ENCODE data around the gene RARS2.

RARS2 gene

DNA sequence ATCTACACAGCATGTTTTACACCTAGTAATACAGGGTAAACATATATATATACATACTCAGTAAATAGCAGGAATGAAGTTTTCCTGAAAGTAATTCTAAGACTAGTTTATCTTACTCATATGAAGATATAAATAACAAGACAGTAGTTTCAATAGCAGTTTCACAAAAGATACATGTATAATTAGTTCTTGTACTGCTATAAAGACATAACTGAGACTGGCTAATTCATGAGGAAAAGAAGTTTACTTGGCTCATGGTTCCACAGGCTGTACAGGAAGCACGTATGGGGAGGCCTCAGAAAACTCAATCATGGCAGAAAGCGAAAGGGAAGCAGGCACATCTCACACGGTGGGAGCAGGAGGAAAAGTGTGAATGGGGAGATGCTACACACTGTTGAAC lies 16.9 kb downstream of the RARS2 start:
- no peak for DNase-seq

- DNase-seq = no peak
Observed at GRCh38 chr6:87572021-87572420, 17.8 kb downstream of the RARS2 start.

DNA sequence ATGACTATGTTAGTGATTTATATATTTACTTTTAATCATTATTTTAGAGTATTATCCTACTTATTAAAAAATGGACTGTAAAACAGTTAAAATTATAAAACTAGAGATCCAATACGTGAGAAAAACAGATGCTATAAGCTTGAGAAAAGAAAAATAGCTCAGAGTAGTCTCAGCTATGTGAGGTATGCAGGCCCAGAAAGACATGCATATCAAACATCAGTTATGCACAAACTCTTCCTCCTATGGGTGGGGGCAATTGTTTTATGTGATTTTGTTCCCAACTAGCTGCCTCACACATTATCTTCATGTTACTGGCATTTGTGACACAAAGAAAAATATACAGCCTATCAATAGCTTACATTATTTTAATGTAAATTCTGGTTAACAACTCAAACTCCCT lies 28.8 kb downstream of the RARS2 start:
- no peak for DNase-seq

DNA sequence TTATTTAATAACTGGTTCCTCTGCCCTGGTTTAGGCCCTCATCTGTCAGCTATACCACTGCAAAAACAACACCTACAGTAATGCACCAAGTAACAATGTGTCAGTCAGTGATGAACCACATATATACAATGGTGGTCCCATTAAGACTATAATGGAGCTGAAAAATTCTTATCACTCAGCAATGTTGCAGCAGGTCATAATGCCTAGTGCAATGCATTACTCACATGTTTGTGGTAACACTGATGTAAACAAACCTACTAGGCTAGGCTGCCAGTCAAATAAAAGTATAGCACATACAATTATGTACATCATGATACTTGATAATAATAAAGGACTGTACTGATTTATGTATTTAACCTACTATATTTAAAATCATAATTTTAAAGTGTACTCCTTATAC lies 31.3 kb downstream of the RARS2 start:
- no peak for DNase-seq

DNA sequence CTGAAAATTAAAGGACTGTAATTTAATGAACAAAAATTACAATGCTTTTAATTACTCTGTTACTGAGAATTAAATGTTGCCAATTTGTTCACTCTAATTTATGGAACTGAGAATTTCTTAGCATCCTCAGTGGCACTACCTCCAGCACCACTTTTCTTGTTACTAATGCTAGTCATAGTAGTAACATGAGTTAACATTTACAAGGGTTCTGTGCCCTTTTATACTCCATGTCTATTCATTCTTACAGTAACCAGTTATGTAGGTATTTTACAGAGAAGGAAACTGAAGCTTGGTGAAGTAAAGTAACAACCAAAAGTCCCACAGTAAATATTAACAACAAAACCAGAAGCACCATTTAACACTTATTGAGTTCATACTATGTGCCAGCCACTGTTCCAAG lies 34.3 kb downstream of the RARS2 start:
- DNase-seq = no peak

- no peak for DNase-seq
Observed at GRCh38 chr6:87553159-87553765, 36.5 kb downstream of the RARS2 start.

GRCh38 chr6:87551799-87552198 lies 38.0 kb downstream of the RARS2 start:
- DNase-seq = no peak

- no peak for DNase-seq
Observed at GRCh38 chr6:87544474-87544735, 45.4 kb downstream of the RARS2 start.

GRCh38 chr6:87543696-87544473 lies 45.9 kb downstream of the RARS2 start:
- no peak for DNase-seq

- DNase-seq = no peak
Observed at GRCh38 chr6:87541744-87542143, 48.0 kb downstream of the RARS2 start.

DNA sequence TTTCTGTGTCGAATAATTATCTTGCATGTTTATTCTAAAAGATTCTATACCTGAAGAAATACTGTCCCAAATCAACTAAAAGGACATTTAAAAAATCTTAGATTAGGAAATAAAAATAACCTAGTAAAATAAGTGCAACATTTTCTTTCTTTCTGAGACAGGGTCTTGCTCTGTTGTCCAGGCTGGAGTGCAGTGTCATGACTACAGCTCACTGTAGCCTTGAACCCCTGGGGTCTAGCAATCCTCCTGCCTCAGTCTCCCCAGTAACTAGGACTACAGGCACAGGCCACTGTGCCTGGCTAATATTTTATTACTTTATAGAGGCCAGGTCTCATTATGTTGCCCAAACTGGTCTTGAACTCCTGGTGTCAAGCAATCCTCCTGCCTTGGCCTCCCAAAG lies 48.7 kb downstream of the RARS2 start:
- no peak for DNase-seq

GRCh38 chr6:87540539-87540938 lies 49.2 kb downstream of the RARS2 start:
- DNase-seq = no peak

- no peak for DNase-seq
Observed at GRCh38 chr6:87539554-87539953, 50.2 kb downstream of the RARS2 start.

GRCh38 chr6:87538510-87539260 lies 51.1 kb downstream of the RARS2 start:
- no peak for DNase-seq

DNA sequence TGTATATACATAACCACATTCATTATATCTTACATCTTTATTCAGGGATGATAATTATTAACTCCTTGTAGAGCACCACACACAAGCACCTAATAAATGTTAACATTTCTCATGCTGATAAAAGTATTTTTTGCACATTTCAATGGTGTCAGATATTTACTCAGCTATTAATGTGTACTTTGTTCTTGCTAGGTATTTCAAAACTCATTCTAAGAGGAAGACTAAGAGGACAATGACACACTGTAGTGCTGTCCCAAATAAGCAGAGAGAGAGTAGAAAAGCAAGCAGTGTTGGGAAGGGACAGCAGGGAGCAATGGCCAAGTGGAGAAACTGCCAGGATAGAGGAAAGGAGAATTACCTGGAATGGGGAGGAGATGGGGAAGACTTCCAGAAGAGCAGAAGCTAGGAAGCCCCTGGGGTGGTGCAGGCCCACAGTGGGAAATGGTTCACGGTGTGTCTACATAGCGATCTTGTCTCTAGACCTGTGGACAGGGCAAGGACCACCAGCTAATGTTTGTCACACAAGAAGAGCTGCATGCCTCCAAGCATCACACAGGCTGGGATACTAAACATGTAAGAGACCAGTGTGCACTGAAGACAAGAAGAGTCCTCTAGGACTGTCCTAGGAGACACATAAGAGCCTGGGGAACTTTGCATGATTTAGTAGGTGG lies 55.3 kb downstream of the RARS2 start:
- DNase-seq = no peak

- no peak for DNase-seq
Observed at GRCh38 chr6:87529221-87529620, 60.6 kb downstream of the RARS2 start.

DNA sequence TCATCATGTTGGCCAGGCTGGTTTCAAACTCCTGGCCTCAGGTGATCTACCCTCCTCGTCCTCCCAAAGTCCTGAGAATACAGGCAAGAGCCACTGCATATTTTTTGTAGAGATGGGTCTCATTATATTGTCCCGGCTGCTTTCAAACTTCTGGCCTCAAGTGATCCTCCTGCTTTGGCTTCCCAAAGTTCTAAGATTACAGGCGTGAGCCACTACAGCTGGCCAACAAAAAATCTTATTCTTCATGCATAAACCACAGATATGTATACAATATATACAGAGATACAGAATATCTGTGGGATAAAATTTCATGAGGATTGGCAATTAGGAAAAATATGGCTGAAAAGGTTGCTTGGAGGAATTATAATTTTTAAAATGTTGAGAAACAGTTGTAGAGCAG lies 67.1 kb downstream of the RARS2 start:
- no peak for DNase-seq

DNA sequence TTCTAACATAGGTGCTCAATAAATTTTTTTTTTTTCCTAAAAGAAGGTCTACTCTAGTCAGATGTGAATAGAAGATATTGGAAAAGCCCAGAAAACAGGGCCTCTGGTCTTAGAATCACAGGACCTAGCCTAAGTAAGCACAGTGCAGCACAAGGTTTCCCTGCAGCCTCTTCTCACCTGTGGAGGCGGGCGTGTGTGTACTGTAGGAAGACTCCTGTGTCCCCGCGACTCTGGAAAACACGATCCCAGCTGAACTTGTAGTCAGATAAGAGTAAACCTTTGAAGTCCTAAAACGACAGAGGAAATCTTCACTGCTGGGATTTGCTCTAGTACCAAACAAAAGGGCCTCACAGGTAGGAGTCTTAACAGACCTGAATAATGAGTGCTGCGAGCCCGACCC lies 71.3 kb downstream of the RARS2 start:
- no peak for DNase-seq

DNA sequence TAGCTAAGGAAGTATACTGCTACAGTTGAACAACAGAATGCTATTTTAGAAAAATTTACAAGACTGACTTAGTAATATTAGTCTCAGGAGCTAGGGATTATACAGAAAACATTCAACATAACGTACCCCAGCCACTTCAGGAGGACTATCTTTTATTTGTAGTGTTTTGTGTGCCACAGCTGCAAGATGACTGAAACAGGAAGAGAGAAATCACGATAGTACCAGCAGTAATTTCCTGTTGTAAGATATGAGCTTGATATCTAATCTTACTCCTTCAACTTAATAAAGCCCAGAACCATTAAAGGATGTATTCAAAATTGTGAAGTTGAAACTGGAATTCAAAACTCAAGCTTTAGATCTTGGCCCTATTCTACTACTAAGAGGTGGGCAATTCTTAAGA lies 75.0 kb downstream of the RARS2 start:
- no peak for DNase-seq

DNA sequence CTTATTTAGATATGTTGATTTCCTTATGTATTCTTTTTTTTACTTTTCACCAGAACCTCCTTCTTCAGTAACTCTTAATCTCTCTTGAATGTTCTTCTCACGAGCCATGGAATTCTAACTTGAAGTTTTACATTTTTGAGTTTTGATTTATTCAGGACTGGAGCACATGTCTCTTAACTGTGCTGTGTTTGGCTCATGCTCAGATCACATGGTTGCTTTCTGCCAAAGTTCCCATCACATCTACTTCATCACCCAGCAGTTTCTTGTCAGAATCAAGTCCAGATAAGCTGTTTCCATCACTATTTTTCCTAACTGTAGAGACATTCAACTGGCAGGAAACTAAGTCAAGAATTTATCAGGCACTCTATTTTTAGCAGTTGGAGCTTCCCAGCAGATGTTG lies 85.3 kb downstream of the RARS2 start:
- no peak for DNase-seq

DNA sequence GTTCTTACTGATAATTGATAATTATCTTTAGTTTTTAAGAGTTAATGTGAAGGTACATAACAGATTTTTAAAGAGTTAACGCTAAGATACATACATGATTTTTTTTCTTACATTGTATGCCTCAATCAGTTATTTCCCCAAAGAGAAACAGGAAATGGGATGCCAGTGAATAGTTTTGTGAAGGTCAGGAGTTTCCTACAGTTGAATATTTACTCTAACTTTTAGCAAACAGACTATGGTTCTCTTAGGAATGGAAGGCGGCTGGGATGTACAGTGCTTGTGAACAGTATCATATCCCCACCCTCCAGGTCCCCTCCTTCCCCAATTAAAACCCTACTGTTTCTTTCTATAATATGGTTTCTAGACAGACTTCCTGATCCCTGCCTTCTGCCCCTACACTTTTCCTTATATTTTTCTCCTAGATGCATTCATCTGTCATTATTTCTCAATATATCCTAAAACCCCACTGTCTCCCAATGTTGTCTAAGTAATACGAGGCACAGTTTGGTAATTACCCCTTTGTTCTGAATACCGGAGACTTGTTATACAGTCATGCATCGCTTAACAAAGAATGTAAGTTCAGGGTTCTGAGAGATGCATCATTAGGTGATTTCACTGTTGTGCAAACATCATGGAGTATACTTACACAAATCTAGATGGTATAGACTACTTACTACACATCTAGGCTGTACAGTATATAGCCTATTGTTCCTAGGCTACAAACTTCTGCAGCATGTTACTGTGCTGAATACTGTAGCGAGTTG lies 87.8 kb downstream of the RARS2 start:
- DNase-seq = no peak

DNA sequence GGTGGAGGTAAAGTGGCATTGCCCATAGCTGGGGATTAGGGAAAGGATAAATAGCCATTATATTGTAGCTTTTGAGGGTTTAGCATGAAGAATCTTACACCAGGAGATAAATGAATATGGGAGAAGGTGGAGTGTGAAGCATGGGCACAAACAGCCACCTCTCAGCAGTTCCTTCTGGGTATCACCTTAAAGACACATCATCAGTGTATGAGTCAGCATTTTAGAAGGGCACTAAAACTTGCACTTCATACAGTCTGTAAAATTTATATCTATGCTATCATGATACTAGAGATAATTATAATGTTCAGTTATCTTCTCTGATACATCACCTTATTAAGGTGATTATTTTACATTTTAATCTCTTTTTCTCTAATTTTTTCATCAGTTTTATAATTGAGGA lies 91.7 kb downstream of the RARS2 start:
- no peak for DNase-seq

DNA sequence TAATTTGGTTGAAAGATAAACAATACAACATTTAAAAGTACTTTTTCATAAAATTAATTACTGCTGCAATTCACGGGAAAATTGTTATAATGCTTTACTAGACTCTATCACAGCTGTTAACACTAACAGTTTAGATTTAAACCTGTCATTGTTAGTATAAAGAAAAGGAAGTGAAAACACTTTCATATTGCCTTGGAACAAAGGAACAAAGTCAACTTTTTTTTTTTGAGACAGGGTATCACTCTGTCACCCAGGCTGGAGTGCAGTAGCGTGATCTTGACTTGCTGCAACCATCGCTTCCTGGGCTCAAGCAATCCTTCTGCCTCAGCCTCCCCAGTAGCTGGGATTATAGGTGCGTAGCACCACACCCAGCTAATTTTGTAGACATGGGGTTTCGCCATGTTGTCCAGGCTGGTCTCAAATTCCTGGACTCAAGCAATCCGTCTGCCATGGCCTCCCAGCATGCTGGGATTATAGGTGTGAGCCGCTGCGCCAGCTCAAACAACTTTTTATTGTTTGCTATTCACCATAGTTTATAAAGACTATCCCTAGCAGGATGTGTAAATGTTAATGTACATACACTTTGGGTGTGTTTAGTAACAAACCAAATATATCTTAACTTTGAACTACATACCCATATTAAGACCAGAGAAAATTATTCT lies 94.9 kb downstream of the RARS2 start:
- no peak for DNase-seq
